ENCODE measurements around the gene FSTL5. TPM values are rescaled to one million over a fixed set of nuclear protein-coding genes. Genes with fewer than 3 reads are reported as not detected.

Gene FSTL5
- total RNA-seq, 1 experiment from 2014 or later: not detected

DNA sequence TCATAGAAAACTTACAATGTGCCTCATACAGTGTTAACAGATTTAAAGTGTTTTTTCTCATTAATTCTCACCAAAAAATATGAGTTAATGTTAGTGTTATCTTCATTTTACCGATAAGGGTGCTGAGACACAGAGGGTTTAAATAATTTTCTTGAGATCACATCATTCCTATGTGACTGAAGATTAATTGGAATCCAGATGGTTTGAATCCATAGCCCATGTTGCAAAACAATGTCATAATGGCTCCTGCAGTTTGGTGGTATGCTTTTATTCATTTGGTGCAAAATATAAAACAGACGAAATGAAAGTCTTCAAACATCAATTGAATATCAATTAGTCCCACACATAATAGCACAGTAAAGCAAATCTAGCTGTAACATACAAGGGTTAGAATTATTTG, 512.2 kb downstream of the FSTL5 start:
- CTCF ChIA-PET: no interaction called here
- H3K4me1 Mint-ChIP-seq (ENCODE audit: insufficient read depth, unreplicated experiment): no peaks in the 10 kb centered on the region
- H3K9me3 Mint-ChIP-seq (ENCODE audit: unreplicated experiment): no peaks in the 10 kb centered on the region
- no peaks in the 10 kb centered on the region for H3K36me3 Mint-ChIP-seq (ENCODE audit: insufficient read depth, unreplicated experiment)
- POLR2A ChIA-PET: no interaction called here
- H3K27ac Mint-ChIP-seq (ENCODE audit: low read depth, unreplicated experiment): no peak overlapping the region
- no peaks in the 10 kb centered on the region for H3K27me3 Mint-ChIP-seq (ENCODE audit: insufficient read depth, unreplicated experiment)
- no TSS peak for BruUV-seq (replicated peaks)
- no peak overlapping the region for H3K4me3 Mint-ChIP-seq (ENCODE audit: unreplicated experiment)
- no peak for DNase-seq (ENCODE audit: unreplicated experiment)
- intact Hi-C loops (cut with micrococcal nuclease): no loop called here
- TF ChIP-seq, protein P1, sequence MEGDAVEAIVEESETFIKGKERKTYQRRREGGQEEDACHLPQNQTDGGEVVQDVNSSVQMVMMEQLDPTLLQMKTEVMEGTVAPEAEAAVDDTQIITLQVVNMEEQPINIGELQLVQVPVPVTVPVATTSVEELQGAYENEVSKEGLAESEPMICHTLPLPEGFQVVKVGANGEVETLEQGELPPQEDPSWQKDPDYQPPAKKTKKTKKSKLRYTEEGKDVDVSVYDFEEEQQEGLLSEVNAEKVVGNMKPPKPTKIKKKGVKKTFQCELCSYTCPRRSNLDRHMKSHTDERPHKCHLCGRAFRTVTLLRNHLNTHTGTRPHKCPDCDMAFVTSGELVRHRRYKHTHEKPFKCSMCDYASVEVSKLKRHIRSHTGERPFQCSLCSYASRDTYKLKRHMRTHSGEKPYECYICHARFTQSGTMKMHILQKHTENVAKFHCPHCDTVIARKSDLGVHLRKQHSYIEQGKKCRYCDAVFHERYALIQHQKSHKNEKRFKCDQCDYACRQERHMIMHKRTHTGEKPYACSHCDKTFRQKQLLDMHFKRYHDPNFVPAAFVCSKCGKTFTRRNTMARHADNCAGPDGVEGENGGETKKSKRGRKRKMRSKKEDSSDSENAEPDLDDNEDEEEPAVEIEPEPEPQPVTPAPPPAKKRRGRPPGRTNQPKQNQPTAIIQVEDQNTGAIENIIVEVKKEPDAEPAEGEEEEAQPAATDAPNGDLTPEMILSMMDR (IDR thresholded peaks at IDR 0.05; ENCODE audit: unreplicated experiment): no peak

GRCh38 chr4:161650812-161651211, 513.0 kb downstream of the FSTL5 start:
- ChIA-PET POLR2A (no interaction called here), CTCF (interaction anchor here (0.6 kb wide), 1 partner anchor 38 kb away, joined by 3 read pairs; no protein-coding TSS in a partner anchor)
- TF ChIP-seq, protein P1 (IDR thresholded peaks at IDR 0.05; ENCODE audit: unreplicated experiment): no peak
- no peak for DNase-seq (ENCODE audit: unreplicated experiment)
- H3K27ac Mint-ChIP-seq (ENCODE audit: low read depth, unreplicated experiment): no peak overlapping the region
- H3K4me3 Mint-ChIP-seq (ENCODE audit: unreplicated experiment): no peak overlapping the region
- no peaks in the 10 kb centered on the region for H3K27me3 Mint-ChIP-seq (ENCODE audit: insufficient read depth, unreplicated experiment)
- no peaks in the 10 kb centered on the region for H3K36me3 Mint-ChIP-seq (ENCODE audit: insufficient read depth, unreplicated experiment)
- no peaks in the 10 kb centered on the region for H3K4me1 Mint-ChIP-seq (ENCODE audit: insufficient read depth, unreplicated experiment)
- BruUV-seq (replicated peaks): no TSS peak
- no peaks in the 10 kb centered on the region for H3K9me3 Mint-ChIP-seq (ENCODE audit: unreplicated experiment)
- intact Hi-C loops (cut with micrococcal nuclease): no loop called here

- no peaks in the 10 kb centered on the region for H3K4me1 Mint-ChIP-seq (ENCODE audit: insufficient read depth, unreplicated experiment)
- POLR2A ChIA-PET: no interaction called here
- TF ChIP-seq, protein P1 (IDR thresholded peaks at IDR 0.05; ENCODE audit: unreplicated experiment): no peak
- CTCF ChIA-PET: no interaction called here
- no peak overlapping the region for H3K27ac Mint-ChIP-seq (ENCODE audit: low read depth, unreplicated experiment)
- no peak overlapping the region for H3K4me3 Mint-ChIP-seq (ENCODE audit: unreplicated experiment)
- H3K9me3 Mint-ChIP-seq (ENCODE audit: unreplicated experiment): no peaks in the 10 kb centered on the region
- no TSS peak for BruUV-seq (replicated peaks)
- intact Hi-C loops (cut with micrococcal nuclease): no loop called here
- H3K36me3 Mint-ChIP-seq (ENCODE audit: insufficient read depth, unreplicated experiment): no peaks in the 10 kb centered on the region
- no peak for DNase-seq (ENCODE audit: unreplicated experiment)
- H3K27me3 Mint-ChIP-seq (ENCODE audit: insufficient read depth, unreplicated experiment): no peaks in the 10 kb centered on the region
These were observed 516.0 kb downstream of the FSTL5 start for GRCh38 chr4:161647757-161648156.

DNA sequence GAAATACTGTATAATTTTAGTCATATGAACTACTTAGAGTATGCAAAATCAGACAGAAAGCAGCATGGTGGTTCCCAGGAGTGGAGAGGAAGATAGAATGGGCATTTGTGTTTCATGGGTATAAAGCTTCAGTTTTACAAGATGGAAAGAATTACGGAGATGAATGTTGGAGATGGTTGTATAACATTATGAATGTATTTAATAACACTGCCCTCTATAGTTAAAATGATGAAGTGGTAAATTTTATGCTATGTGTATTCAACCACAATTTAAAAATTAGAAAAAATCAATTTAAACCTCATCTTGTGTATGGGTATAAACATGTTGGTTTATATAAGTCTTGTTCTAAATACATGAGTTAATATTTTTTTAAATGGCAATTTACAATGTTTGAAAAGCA, 521.1 kb downstream of the FSTL5 start:
- Mint-ChIP-seq H3K4me3 (ENCODE audit: unreplicated experiment) (no peak overlapping the region), H3K4me1 (ENCODE audit: insufficient read depth, unreplicated experiment) (no peaks in the 10 kb centered on the region), H3K27me3 (ENCODE audit: insufficient read depth, unreplicated experiment) (no peaks in the 10 kb centered on the region), H3K9me3 (ENCODE audit: unreplicated experiment) (no peaks in the 10 kb centered on the region), H3K36me3 (ENCODE audit: insufficient read depth, unreplicated experiment) (no peaks in the 10 kb centered on the region), H3K27ac (ENCODE audit: low read depth, unreplicated experiment) (no peak overlapping the region)
- ChIA-PET CTCF (no interaction called here), POLR2A (no interaction called here)
- no TSS peak for BruUV-seq (replicated peaks)
- TF ChIP-seq, protein P1 (IDR thresholded peaks at IDR 0.05; ENCODE audit: unreplicated experiment): peak; percentile 16
- intact Hi-C loops (cut with micrococcal nuclease): no loop called here
- peak; percentile 7 for DNase-seq (ENCODE audit: unreplicated experiment)
